Activated CD4-positive, alpha-beta memory T cell treated with anti-CD3 and anti-CD28 coated beads, Interleukin-2, amount 10 ng/mL, durations not matched to agents 7 days and 5 days (primary cell): ENCODE results near the gene ITGB2. TPM values are rescaled to one million over a fixed set of nuclear protein-coding genes. Genes with fewer than 3 reads are reported as not detected.
A peak's percentile ranks its signal among the peaks of the same experiment; 100 is the strongest.
"Not testable (repeated sequence)": the region's sequence is repeated elsewhere in the genome, so short reads cannot be mapped to it uniquely, and the experiment has no call there.

Source experiments
- CTCF ChIA-PET: fragments of 350-600 bp; sonication (Branson Sonifier 250); formaldehyde crosslinking; loops from one replicate; lab custom pipeline; 2021; ENCODE audit warnings: antibody characterized with exemption, inconsistent platforms; lab: Charles Lee
- POLR2A ChIA-PET: fragments of 350-600 bp; sonication (Branson Sonifier 250); formaldehyde crosslinking; loops from one replicate; lab custom pipeline; 2021; ENCODE audit warnings: antibody characterized with exemption; lab: Charles Lee
- DNase-seq: peaks from one replicate; pipeline ENCODE4 v3.0.0-alpha.2; 2020
- H3K27ac Mint-ChIP-seq: one replicate; pipeline ENCODE4 v1.8.0; 2021; ENCODE audit warnings: mild to moderate bottlenecking, mixed read lengths
- H3K27me3 Mint-ChIP-seq: one replicate; pipeline ENCODE4 v1.8.0; 2021; ENCODE audit warnings: mixed read lengths
- H3K36me3 Mint-ChIP-seq: one replicate; pipeline ENCODE4 v1.8.0; 2021; ENCODE audit warnings: low read depth, mixed read lengths
- H3K4me1 Mint-ChIP-seq: one replicate; pipeline ENCODE4 v1.8.0; 2021; ENCODE audit warnings: mixed read lengths
- H3K4me3 Mint-ChIP-seq: one replicate; pipeline ENCODE4 v1.8.0; 2021; ENCODE audit warnings: mild to moderate bottlenecking, mixed read lengths
- H3K9me3 Mint-ChIP-seq: one replicate; pipeline ENCODE4 v1.8.0; 2021; ENCODE audit warnings: mixed read lengths
- total RNA-seq, 2 experiments: library from RNA; stranded (reverse); gene quantifications; one replicate each; pipeline ENCODE4 v1.2.3, GENCODE V29; 2021

Gene ITGB2
- total RNA-seq, 2 experiments from 2014 or later = 631 to 642 TPM

DNA sequence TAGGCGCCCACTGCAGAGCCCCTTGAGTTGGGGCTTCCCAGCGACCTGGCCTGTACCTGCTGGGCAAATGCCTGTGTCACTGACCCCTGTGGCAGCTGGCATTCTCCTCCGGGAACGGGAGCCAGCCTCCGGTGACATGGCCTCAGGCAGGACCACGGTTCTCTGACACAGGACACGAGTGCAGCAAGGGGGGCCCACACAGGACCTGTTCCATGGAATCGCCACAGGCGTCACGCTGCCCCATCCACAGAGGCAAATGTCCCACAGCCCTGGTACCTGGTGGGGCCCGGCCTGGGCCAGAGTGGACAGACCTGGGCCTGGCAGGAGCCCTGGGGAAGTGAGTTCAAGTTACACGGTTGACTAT, 2.6 kb downstream of the ITGB2 start:
- CTCF ChIA-PET = interaction anchor here (0.9 to 1.8 kb wide), 5 partner anchors 9 to 221 kb away, joined by 3 to 7 read pairs (median 5); no protein-coding TSS in a partner anchor

DNA sequence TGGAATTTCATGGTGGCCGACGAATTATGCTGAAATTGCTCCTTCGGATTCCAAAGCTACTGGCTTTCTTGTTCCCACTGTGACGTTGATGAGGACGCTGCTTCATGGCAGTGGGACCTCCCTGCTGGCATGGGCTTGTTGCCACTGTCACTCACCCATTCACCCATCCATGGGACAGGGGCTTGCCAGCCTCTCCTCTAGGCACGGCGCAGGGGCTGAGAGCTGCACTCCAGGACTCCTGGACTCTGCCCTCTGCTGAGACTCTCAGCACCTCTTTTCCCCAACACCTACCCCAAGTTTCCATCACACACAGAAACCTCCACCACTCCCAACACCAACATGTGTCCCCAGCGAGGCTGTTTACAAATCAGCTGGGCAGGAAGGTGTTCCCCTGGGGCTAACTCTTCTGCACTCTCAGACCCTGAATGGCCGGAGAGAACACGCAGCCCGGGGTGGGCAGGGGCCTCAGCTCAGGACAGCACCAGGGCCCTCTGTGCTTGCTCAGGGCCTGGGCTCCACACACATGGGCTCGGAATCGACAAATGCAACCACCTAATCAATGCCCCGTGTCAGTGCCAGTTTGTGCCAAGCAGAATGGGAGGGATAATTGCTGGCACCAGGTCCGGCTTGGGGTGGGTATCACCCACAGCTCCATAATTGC, 3.1 kb downstream of the ITGB2 start:
- POLR2A ChIA-PET = interaction anchor here (1.4 to 9.2 kb wide), 4 partner anchors 11 to 45 kb away, joined by 4 to 203 read pairs (median 8); partner anchors contain the start of gene PTTG1IP
- CTCF ChIA-PET = interaction anchor here (0.9 to 1.8 kb wide), 5 partner anchors 9 to 221 kb away, joined by 3 to 7 read pairs (median 5); no protein-coding TSS in a partner anchor
- Mint-ChIP-seq H3K4me1 (peaks cover 70% of the 10 kb centered on the region), H3K9me3 (no peaks in the 10 kb centered on the region), H3K27ac (peak overlapping the region; percentile 93), H3K36me3 (peaks cover 66% of the 10 kb centered on the region), H3K4me3 (peak overlapping the region; percentile 100), H3K27me3 (no peaks in the 10 kb centered on the region)
- no peak for DNase-seq

More for the DNA sequence above, 2.6 kb downstream of the ITGB2 start:
- POLR2A ChIA-PET = interaction anchor here (1.4 to 9.2 kb wide), 5 partner anchors 11 to 46 kb away, joined by 4 to 203 read pairs (median 7); partner anchors contain the start of gene PTTG1IP
- Mint-ChIP-seq H3K27ac (peak overlapping the region; percentile 85), H3K9me3 (no peaks in the 10 kb centered on the region), H3K27me3 (no peaks in the 10 kb centered on the region), H3K4me3 (peak overlapping the region; percentile 100), H3K36me3 (peaks cover 71% of the 10 kb centered on the region), H3K4me1 (peaks cover 73% of the 10 kb centered on the region)
- DNase-seq = no peak

DNA sequence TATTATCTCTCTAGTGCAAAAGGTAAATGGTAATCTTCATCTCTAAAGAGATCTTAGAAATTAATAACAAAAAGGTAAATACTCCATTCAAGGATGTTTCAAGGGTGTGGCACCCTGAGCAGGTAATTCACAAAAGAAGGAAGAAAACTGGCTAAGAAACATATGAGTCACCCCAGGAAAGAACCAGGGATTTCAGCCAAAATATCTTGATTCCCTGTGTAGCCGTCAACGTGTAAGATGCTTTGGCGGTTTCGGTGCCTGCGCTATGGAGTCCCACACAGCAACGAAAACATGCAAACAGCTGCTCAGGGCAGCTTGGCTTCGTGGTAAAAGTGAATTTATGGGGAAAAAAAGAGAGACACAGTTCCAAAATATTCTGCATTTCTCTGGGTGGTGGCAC, 3.7 kb downstream of the ITGB2 start:
- H3K4me3 Mint-ChIP-seq = peak overlapping the region; percentile 100
- H3K9me3 Mint-ChIP-seq = no peaks in the 10 kb centered on the region
- peak overlapping the region; percentile 93 for H3K27ac Mint-ChIP-seq
- H3K4me1 Mint-ChIP-seq = peaks cover 72% of the 10 kb centered on the region
- POLR2A ChIA-PET = interaction anchor here (1.1 to 9.2 kb wide), 6 partner anchors 12 to 260 kb away, joined by 3 to 203 read pairs (median 5); partner anchors contain the start of genes KRTAP12-3 and PTTG1IP
- CTCF ChIA-PET = interaction anchor here (0.9 to 1.8 kb wide), 4 partner anchors 10 to 222 kb away, joined by 3 to 7 read pairs (median 4); no protein-coding TSS in a partner anchor
- no peaks in the 10 kb centered on the region for H3K27me3 Mint-ChIP-seq
- peaks cover 68% of the 10 kb centered on the region for H3K36me3 Mint-ChIP-seq
- DNase-seq = no peak

DNA sequence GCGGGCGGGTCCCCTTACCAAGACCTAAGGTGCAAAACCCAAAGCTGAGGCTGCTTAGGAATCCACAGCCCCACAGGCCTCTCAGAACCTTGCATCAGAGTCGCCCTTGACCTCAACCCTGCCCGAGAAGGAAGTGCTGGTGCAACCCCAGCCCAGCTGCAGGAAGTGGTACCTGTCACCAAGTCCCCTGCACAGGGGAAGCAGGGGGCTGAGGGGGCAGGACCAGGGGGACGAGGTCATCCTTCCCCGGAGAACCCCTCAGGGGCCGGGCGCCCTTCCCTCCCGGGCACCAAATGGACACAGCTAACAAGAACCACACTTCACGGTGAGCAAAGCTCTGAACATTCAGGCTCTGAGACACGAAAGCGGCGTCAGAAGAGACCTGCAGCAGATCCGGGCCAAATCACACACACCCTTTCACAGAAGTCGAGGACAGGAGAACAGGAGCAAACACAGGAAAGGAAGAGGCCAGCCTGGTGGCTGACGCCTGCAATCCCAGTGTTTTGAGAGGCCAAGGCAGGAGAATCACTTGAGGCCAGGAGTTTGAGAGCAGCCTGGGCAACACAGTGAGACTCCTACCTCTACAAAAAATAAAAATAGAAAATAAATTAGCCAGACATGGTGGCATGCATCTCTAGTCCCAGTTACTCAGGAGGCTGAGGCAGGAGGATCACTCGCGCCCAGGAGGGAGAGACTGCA, 6.4 kb downstream of the ITGB2 start:
- peak; percentile 85 for DNase-seq
- Mint-ChIP-seq H3K4me3 (peak overlapping the region; percentile 75), H3K27me3 (no peaks in the 10 kb centered on the region), H3K36me3 (peaks cover 70% of the 10 kb centered on the region), H3K9me3 (no peaks in the 10 kb centered on the region), H3K27ac (peak overlapping the region; percentile 93), H3K4me1 (peaks cover 84% of the 10 kb centered on the region)
- POLR2A ChIA-PET = interaction anchor here (0.7 to 9.2 kb wide), 10 partner anchors 15 to 112 kb away, joined by 3 to 203 read pairs (median 6); partner anchors contain the start of genes PTTG1IP, SLX9 and UBE2G2
- CTCF ChIA-PET = interaction anchor here (0.7 to 3.7 kb wide), 11 partner anchors 12 to 214 kb away, joined by 3 to 20 read pairs (median 5); partner anchors contain the start of gene UBE2G2

DNA sequence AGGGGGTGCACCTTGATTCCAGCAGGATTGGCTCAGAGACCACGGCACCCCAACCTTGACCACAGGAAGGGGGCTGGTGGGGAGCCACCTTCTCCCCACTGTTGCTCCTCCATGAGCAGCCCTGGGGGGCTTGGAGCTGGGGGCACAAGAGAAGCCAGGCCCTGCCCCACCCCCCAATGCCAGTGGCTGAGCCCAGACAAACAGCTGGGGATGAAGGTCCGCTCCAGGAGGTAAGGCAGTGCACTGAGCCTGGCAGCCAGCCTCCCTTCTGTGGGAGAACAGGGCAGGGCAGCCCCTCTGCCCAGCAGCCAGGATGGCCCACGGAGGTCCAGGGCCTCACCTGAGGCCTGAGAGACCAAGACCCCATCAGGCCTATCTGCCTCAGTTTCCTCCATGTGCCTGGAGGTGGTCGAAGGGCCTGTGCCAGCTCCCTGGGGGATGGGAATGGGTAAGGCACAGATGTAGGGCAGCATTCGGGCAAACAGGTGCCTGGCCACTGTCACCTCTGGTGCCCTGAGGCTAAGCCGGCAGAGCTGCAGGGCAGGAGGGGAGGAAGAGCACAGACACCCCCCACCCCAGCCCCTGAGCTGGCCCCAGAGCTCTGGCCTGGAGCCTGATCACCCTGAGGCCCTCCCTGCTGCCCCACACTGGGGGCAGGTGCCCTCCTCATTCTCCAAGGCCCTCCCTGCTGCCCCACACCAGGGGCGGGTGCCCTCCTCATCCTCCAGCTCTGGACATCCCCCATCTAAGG, 7.1 kb downstream of the ITGB2 start:
- Mint-ChIP-seq H3K27ac (peak overlapping the region; percentile 93), H3K36me3 (peaks cover 73% of the 10 kb centered on the region), H3K9me3 (no peaks in the 10 kb centered on the region), H3K4me3 (peak overlapping the region; percentile 75), H3K4me1 (peaks cover 87% of the 10 kb centered on the region), H3K27me3 (no peaks in the 10 kb centered on the region)
- ChIA-PET CTCF (interaction anchor here (0.7 to 3.7 kb wide), 11 partner anchors 13 to 215 kb away, joined by 3 to 20 read pairs (median 5); partner anchors contain the start of gene UBE2G2), POLR2A (interaction anchor here (0.7 to 9.2 kb wide), 9 partner anchors 15 to 112 kb away, joined by 3 to 203 read pairs (median 7); partner anchors contain the start of genes PTTG1IP, SLX9 and UBE2G2)
- DNase-seq = no peak

DNA sequence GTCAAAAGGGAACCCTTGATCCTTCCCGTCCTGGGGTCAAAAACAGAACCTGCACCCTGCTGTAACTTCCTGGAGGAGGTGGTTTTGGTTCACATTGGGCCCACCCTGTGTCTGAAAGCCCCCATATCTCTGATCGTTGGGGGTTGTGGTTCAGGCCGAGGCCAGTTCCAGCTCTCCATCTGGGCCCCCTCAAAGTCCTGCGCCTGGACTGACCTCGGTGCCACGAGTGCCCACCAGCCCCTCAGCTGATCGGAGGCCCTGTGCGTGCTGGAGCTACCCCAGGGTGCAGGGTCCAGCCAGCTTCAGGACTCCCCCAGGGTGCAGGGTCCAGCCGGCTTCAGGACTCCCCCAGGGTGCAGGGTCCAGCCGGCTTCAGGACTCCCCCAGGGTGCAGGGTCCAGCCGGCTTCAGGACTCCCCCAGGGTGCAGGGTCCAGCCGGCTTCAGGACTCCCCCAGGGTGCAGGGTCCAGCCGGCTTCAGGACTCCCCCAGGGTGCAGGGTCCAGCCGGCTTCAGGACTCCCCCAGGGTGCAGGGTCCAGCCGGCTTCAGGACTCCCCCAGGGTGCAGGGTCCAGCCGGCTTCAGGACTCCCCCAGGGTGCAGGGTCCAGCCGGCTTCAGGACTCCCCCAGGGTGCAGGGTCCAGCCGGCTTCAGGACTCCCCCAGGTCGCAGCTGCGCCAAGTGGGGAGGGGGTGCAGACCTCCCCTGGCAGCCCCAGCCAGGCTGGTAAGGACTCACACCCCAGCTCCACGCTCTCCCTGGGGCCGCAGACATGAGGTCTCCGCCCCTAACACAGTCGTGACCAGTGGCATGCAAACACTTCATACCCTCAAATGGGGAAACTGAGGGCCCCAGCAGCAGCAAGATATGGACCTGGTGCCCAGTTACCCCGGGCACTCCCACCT, 7.9 kb downstream of the ITGB2 start:
- not testable (repeated sequence) for H3K9me3 Mint-ChIP-seq, H3K27me3 Mint-ChIP-seq, DNase-seq
- H3K36me3 Mint-ChIP-seq = peaks cover 69% of the 10 kb centered on the region
- CTCF ChIA-PET = interaction anchor here (1.1 to 3.7 kb wide), 8 partner anchors 14 to 112 kb away, joined by 3 to 20 read pairs (median 12); partner anchors contain the start of genes SLX9 and UBE2G2
- POLR2A ChIA-PET = interaction anchor here (1.3 to 9.2 kb wide), 10 partner anchors 8 to 111 kb away, joined by 4 to 203 read pairs (median 10); partner anchors contain the start of genes ITGB2, PTTG1IP, SLX9 and UBE2G2
- peak overlapping the region; percentile 75 for H3K4me3 Mint-ChIP-seq
- peak overlapping the region; percentile 93 for H3K27ac Mint-ChIP-seq
- peaks cover 81% of the 10 kb centered on the region for H3K4me1 Mint-ChIP-seq

DNA sequence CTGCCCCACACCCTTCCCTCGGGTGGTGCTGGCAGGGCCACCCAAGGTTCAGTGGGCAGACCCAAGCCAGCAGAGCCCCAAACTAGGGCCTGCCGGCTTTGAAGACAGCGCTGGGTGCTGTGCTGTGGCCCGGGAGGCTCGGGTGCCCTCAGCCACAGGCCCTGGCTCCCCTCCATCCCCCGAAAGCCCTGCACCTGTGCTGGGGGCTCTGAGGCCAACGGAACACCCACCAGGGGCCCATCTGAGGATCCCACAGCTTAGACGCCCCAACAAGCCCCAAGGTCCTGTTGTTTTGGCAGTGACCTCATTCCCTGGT, 8.6 kb downstream of the ITGB2 start:
- Mint-ChIP-seq H3K4me3 (peak overlapping the region; percentile 74), H3K27ac (peak overlapping the region; percentile 89), H3K4me1 (peaks cover 75% of the 10 kb centered on the region), H3K9me3 (no peaks in the 10 kb centered on the region), H3K27me3 (no peaks in the 10 kb centered on the region), H3K36me3 (peaks cover 66% of the 10 kb centered on the region)
- CTCF ChIA-PET = interaction anchor here (1.1 to 3.7 kb wide), 7 partner anchors 14 to 112 kb away, joined by 3 to 20 read pairs (median 5); partner anchors contain the start of gene SLX9
- POLR2A ChIA-PET = interaction anchor here (1.4 to 9.2 kb wide), 9 partner anchors 9 to 111 kb away, joined by 3 to 203 read pairs (median 7); partner anchors contain the start of genes ITGB2, PTTG1IP, SLX9 and UBE2G2
- no peak for DNase-seq

DNA sequence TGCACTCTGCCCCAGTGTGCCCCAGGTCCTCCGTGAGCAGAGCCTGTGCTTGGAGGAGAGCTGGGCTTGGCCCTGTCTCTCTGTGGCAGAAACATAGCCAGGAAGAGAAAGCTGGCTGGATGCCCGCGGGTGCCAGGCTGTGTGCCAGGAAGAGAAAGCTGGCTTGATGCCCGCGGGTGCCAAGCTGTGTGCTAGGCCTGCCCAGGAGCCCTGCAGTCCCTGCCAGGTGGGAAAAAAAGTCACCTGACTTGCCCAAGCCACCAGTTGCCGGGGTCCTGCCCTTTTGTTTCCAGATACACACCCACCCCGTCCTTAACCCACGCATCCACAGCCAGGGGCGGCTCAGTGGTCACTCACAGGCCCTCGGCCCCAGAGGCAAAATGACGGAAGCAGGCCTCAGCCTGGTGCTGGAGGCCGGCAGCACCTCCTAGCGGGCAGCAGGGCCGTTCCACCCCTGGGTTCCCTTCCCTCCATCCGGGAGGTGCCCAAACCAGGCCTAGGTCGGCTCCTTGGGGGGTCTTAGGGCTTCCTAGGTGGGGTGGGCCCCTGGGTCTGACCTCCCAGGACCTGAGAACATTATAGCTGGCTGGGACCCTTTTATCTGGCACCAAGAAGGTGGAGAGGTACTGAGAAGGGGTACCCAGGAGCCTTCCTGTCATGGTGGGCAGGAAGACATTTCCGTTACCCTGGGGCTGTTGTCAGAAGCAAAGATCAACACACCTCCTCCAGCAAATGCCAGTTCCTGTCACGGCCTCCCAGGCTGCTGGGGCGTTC, 9.1 kb downstream of the ITGB2 start:
- peak overlapping the region; percentile 89 for H3K27ac Mint-ChIP-seq
- peaks cover 70% of the 10 kb centered on the region for H3K4me1 Mint-ChIP-seq
- ChIA-PET POLR2A (interaction anchor here (1.4 to 9.2 kb wide), 8 partner anchors 9 to 111 kb away, joined by 3 to 203 read pairs (median 7); partner anchors contain the start of genes ITGB2, PTTG1IP, SLX9 and UBE2G2), CTCF (interaction anchor here (1.1 to 3.7 kb wide), 7 partner anchors 14 to 111 kb away, joined by 3 to 20 read pairs (median 5); partner anchors contain the start of gene SLX9)
- no peaks in the 10 kb centered on the region for H3K27me3 Mint-ChIP-seq
- peak overlapping the region; percentile 74 for H3K4me3 Mint-ChIP-seq
- H3K36me3 Mint-ChIP-seq = peaks cover 65% of the 10 kb centered on the region
- no peaks in the 10 kb centered on the region for H3K9me3 Mint-ChIP-seq
- DNase-seq = peak; percentile 79

DNA sequence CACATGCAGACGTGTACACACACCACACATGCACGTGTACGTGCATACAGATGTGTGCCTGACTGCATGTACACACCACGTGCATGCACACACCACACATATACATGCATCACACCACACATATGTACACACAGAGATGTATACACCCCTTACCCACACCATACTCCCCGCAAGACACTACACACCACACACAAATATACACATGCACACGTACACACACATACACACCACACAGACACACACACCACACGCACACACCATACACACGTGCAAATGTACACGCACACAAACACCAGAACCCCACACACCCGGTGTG, 9.7 kb downstream of the ITGB2 start:
- H3K36me3 Mint-ChIP-seq = peaks cover 67% of the 10 kb centered on the region
- no peaks in the 10 kb centered on the region for H3K9me3 Mint-ChIP-seq
- ChIA-PET CTCF (interaction anchor here (1.4 to 2.3 kb wide), 4 partner anchors 13 to 111 kb away, joined by 4 to 8 read pairs (median 6); no protein-coding TSS in a partner anchor), POLR2A (interaction anchor here (1.5 to 9.2 kb wide), 7 partner anchors 10 to 110 kb away, joined by 3 to 203 read pairs (median 8); partner anchors contain the start of genes ITGB2, PTTG1IP and UBE2G2)
- peaks cover 69% of the 10 kb centered on the region for H3K4me1 Mint-ChIP-seq
- no peak for DNase-seq
- peak overlapping the region; percentile 74 for H3K4me3 Mint-ChIP-seq
- no peaks in the 10 kb centered on the region for H3K27me3 Mint-ChIP-seq
- H3K27ac Mint-ChIP-seq = peak overlapping the region; percentile 89
